Measurements from ENCODE around the gene ASB3.
"Not testable (repeated sequence)": the region's sequence is repeated elsewhere in the genome, so short reads cannot be mapped to it uniquely, and the experiment has no call there.

ASB3 gene

DNA sequence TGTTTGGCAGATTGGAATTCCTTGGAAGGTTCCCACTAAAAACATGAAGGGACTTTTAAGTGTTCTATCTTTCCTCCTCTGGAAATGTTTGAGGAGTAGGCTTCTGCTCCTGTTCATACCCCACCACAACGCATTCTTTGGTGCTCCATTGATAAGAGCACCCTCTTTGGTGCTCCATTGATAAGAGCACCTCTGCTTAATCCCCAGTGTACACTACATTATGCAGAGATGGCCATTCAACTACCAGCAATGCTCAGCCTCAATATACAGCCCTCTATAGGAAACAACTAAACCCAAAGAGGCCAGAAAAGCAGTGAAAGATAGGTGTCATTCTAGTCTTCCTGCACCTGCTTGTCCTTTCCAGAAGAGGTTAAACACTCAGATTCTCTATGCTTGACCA, 21.0 kb downstream of the ASB3 start:
- TF ChIP-seq CTCF (IDR thresholded peaks at IDR 0.05; ENCODE audit: low read depth, low read length): no peak
- DNase-seq (ENCODE audit: low read depth in 2 of 2): no peak
- H3K4me3 ChIP-seq (replicated peaks in 1 of 2; ENCODE audit: low read depth in 2 of 2, low read length in 2 of 2): no peak overlapping the region

DNA sequence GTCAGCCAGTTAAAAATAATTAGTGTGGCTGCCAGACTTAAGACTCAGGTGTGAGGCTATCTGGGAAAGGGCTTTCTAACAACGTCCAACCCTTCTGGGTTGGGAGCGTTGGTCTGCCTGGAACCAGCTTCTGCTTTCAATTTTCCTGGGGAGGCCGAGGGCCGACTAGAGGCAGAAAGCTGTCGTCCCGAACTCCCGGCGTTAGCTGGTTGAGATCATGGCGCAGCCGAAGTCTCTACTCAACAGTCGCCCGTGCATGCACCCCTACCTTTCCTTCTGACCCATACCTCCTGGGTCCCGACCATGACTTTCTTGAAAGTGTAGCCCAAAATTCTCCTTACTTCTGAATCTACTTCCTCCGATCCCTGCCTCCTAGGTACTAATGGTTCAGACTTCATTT, 29.5 kb downstream of the ASB3 start:
- not testable (repeated sequence) for H3K4me3 ChIP-seq (replicated peaks in 1 of 2; ENCODE audit: low read depth in 2 of 2, low read length in 2 of 2); DNase-seq (ENCODE audit: low read depth in 2 of 2)

DNA sequence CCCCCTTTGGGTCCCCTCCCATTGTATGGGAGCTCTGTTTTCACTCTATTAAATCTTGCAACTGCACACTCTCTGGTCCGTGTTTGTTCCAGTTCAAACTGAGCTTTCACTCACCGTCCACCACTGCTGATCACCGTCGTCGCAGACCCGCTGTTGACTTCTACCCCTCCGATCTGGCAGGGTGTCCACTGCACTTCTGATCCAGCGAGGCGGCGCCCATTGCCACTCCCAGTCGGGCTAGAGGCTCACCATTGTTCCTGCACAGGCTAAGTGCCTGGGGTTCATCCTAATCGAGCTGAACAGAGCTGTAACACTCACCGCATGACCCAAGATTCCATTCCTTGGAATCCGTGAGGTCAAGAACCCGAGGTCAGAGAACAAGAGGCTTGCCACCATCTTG, 30.1 kb downstream of the ASB3 start:
- TF ChIP-seq CTCF (IDR thresholded peaks at IDR 0.05; ENCODE audit: low read depth, low read length): no peak
- no peak overlapping the region for H3K4me3 ChIP-seq (replicated peaks in 1 of 2; ENCODE audit: low read depth in 2 of 2, low read length in 2 of 2)
- DNase-seq (ENCODE audit: low read depth in 2 of 2): no peak

DNA sequence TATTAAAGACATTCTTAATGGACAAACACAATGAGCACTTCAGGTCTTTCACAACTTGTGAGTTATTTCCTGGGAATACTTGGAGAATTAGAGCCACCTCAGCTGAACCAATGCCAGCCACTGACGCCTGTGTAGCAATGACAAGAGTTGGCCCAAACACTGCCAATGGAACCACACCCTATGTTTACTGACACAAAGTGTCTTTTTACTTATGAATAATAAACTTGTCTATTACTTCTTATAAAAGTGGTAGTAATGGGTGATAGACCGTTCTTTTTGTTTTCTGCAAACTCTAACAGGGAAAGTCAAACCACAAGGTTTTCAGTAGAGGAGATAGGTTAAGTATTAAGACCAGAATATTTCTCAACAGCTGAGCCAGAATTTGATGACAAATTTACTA, 31.6 kb downstream of the ASB3 start:
- no peak overlapping the region for H3K4me3 ChIP-seq (replicated peaks in 1 of 2; ENCODE audit: low read depth in 2 of 2, low read length in 2 of 2)
- no peak for TF ChIP-seq CTCF (IDR thresholded peaks at IDR 0.05; ENCODE audit: low read depth, low read length)
- DNase-seq (ENCODE audit: low read depth in 2 of 2): peak; percentile 58 to 79

- H3K4me3 ChIP-seq (replicated peaks in 1 of 2; ENCODE audit: low read depth in 2 of 2, low read length in 2 of 2): no peak overlapping the region
- no peak for DNase-seq (ENCODE audit: low read depth in 2 of 2)
- no peak for TF ChIP-seq CTCF (IDR thresholded peaks at IDR 0.05; ENCODE audit: low read depth, low read length)
Measured at GRCh38 chr2:53753041-53753440, 33.7 kb downstream of the ASB3 start.

GRCh38 chr2:53752385-53752784, 34.4 kb downstream of the ASB3 start:
- no peak for DNase-seq (ENCODE audit: low read depth in 2 of 2)
- no peak overlapping the region for H3K4me3 ChIP-seq (replicated peaks in 1 of 2; ENCODE audit: low read depth in 2 of 2, low read length in 2 of 2)
- TF ChIP-seq CTCF (IDR thresholded peaks at IDR 0.05; ENCODE audit: low read depth, low read length): no peak

- TF ChIP-seq CTCF (IDR thresholded peaks at IDR 0.05; ENCODE audit: low read depth, low read length): no peak
- H3K4me3 ChIP-seq (replicated peaks in 1 of 2; ENCODE audit: low read depth in 2 of 2, low read length in 2 of 2): no peak overlapping the region
- peak in 1 of 2 donors; percentile 65 for DNase-seq (ENCODE audit: low read depth in 2 of 2)
Measured at GRCh38 chr2:53751728-53752127, 35.0 kb downstream of the ASB3 start.

Data from cardiac fibroblast (primary cell).